ENCODE results near the gene TMEM59L. TPM values are rescaled to one million over a fixed set of nuclear protein-coding genes. Genes with fewer than 3 reads are reported as not detected.

Gene TMEM59L
- polyA plus RNA-seq, 1 of the 3 experiments (the other 2 are of a cell fraction): 9.6 TPM

DNA sequence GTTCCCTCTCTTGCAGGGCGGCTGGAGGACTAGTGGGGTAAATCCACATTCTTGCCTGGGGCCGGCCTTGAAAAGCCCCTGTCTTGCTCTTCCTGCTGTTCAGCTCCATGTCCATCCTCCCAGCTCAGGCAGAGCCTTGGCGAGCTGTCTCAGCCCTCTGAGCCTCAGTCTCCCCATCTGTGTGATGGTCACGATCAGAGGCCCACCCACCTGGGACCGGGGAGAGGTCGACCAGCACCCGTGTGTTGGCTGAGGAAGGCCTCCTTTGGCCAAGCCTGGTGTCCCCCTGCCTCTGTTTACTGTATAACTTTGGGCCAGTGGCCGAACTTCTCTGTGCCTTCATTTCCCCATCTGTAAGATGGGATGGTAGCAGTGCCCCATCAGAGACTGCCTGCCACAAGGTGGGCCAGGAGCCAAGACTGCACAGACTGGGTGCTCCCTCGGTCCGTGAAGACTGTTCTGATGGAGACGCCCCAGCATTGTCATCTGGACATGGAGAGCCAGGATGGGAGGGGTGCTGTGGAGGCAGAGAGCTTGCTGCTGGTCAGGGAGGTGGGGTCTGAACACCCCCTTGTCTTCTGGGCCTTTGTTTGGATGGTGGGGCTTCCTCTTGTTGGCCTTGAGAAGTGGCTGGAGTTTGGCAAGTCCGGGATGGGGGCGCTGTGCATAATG is 42.6 kb downstream of the TMEM59L start:
- Histone ChIP-seq H3K36me3 (replicated peaks in 1 of 2; ENCODE audit: control insufficient read depth in 1 of 2, insufficient read depth in 2 of 2, low read length in 1 of 2) (no peaks in the 10 kb centered on the region), H3K4me3 (ENCODE audit: low read depth in 2 of 2, low read length in 1 of 2) (no peak overlapping the region), H2AFZ (ENCODE audit: low read depth) (no peak overlapping the region), H4K20me1 (ENCODE audit: insufficient read depth) (no peaks in the 10 kb centered on the region), H3K27me3 (ENCODE audit: insufficient read depth) (no peaks in the 10 kb centered on the region), H3K27ac (ENCODE audit: low read depth in 2 of 2, low read length in 1 of 2) (no peak overlapping the region), H3K9me2 (no peaks in the 10 kb centered on the region), H3K9ac (no peak overlapping the region), H3K79me2 (ENCODE audit: insufficient read depth) (0 out of 2 replicates have a peak, but pooled peaks cover 3% of the 10 kb centered on the region), H3F3A (replicated peaks; ENCODE audit: insufficient read depth) (peaks cover 20% of the 10 kb centered on the region), H3K9me3 (no peaks in the 10 kb centered on the region), H3K4me1 (ENCODE audit: control insufficient read depth in 1 of 2, insufficient read depth in 2 of 2, low read depth in 1 of 2, low read length in 1 of 2) (peaks cover 11 to 15% of the 10 kb centered on the region in 2 experiments; a peak in 3 of 4 replicates), H3K4me2 (no peak overlapping the region)
- ChIA-PET POLR2A (no interaction called here), CTCF (no interaction called here)
- no peak for TF ChIP-seq SMC3 (IDR thresholded peaks at IDR 0.05; ENCODE audit: low read depth, low read length)
- no peak for TF ChIP-seq RCOR1 (IDR thresholded peaks at IDR 0.05; ENCODE audit: low read length)
- WGBS (ENCODE audit: low lambda C conversion rate): 96% methylated on average over 5 of the region's 13 CpGs
- no peak for DNase-seq

DNA sequence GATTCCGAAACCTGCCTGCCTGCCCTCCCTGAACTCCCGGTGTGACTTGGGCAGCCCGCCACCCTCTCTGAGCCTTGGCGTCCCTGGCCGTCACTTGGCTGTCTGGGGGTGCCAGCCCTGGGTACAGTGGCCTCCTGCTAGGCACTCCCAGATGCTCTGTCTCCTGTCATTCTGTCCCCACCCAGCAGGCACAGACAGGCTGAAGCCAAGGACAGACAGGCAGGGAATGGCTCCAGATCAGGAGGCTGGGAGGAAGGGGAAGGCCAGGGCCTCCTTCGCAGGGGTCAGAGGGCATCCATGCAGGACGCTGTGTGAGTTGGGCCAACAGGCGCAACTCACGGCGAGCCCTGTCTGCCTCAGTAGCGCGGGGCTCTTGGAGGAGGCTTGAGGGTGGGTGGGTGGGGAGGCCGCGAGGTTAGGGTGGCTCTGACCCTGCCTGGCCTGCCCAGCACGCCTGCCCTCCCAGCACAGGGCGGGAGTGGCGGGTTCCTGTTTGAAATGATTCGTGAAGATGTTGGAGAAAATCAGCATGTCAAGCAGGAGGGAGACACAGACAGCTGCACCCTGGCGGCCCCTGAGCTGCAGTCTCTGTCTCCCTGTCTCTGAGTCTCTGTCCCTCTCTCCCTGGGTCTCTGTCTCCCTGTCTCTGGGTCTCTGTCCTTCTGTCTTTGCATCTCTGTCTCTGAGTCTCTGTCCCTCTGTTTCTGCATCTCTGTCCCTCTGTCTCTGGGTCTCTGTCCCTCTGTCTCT is 43.8 kb downstream of the TMEM59L start:
- no peak overlapping the region for H2AFZ ChIP-seq (ENCODE audit: low read depth)
- H3K36me3 ChIP-seq (replicated peaks in 1 of 2; ENCODE audit: control insufficient read depth in 1 of 2, insufficient read depth in 2 of 2, low read length in 1 of 2): no peaks in the 10 kb centered on the region
- H3K9me3 ChIP-seq: no peaks in the 10 kb centered on the region
- 91% methylated on average over 10 of the region's 19 CpGs for WGBS (ENCODE audit: low lambda C conversion rate)
- no peaks in the 10 kb centered on the region for H3K27me3 ChIP-seq (ENCODE audit: insufficient read depth)
- H3K4me3 ChIP-seq (ENCODE audit: low read depth in 2 of 2, low read length in 1 of 2): no peak overlapping the region
- CTCF ChIA-PET: no interaction called here
- H3K79me2 ChIP-seq (ENCODE audit: insufficient read depth): 0 out of 2 replicates have a peak, but pooled peaks cover 3% of the 10 kb centered on the region
- no peak for DNase-seq
- TF ChIP-seq TCF12 (IDR thresholded peaks at IDR 0.05): no peak
- no peak for TF ChIP-seq JUND (IDR thresholded peaks at IDR 0.05)
- TF ChIP-seq RFX5 (IDR thresholded peaks at IDR 0.05; ENCODE audit: low read length): no peak
- TF ChIP-seq SMC3 (IDR thresholded peaks at IDR 0.05; ENCODE audit: low read depth, low read length): no peak
- TF ChIP-seq, protein P1, sequence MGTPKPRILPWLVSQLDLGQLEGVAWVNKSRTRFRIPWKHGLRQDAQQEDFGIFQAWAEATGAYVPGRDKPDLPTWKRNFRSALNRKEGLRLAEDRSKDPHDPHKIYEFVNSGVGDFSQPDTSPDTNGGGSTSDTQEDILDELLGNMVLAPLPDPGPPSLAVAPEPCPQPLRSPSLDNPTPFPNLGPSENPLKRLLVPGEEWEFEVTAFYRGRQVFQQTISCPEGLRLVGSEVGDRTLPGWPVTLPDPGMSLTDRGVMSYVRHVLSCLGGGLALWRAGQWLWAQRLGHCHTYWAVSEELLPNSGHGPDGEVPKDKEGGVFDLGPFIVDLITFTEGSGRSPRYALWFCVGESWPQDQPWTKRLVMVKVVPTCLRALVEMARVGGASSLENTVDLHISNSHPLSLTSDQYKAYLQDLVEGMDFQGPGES (IDR thresholded peaks at IDR 0.05; ENCODE audit: low read depth, low read length): no peak
- no peak for TF ChIP-seq FOSL2 (IDR thresholded peaks at IDR 0.05; ENCODE audit: borderline replicate concordance, low read depth)
- no peak for TF ChIP-seq NRF1 (IDR thresholded peaks at IDR 0.05; ENCODE audit: low read depth, low read length)
- TF ChIP-seq SIN3A (IDR thresholded peaks at IDR 0.05; ENCODE audit: borderline replicate concordance, low read depth, low read length): no peak
- no peak for TF ChIP-seq EZH2phosphoT487 (IDR thresholded peaks at IDR 0.05; ENCODE audit: borderline replicate concordance, low read depth)
- no peak for TF ChIP-seq ELF1 (IDR thresholded peaks at IDR 0.05)
- no peak for TF ChIP-seq RXRA (IDR thresholded peaks at IDR 0.05; ENCODE audit: borderline replicate concordance, low read depth)
- TF ChIP-seq TEAD4 (IDR thresholded peaks at IDR 0.05; ENCODE audit: borderline replicate concordance, insufficient read depth): no peak
- TF ChIP-seq, protein P2, sequence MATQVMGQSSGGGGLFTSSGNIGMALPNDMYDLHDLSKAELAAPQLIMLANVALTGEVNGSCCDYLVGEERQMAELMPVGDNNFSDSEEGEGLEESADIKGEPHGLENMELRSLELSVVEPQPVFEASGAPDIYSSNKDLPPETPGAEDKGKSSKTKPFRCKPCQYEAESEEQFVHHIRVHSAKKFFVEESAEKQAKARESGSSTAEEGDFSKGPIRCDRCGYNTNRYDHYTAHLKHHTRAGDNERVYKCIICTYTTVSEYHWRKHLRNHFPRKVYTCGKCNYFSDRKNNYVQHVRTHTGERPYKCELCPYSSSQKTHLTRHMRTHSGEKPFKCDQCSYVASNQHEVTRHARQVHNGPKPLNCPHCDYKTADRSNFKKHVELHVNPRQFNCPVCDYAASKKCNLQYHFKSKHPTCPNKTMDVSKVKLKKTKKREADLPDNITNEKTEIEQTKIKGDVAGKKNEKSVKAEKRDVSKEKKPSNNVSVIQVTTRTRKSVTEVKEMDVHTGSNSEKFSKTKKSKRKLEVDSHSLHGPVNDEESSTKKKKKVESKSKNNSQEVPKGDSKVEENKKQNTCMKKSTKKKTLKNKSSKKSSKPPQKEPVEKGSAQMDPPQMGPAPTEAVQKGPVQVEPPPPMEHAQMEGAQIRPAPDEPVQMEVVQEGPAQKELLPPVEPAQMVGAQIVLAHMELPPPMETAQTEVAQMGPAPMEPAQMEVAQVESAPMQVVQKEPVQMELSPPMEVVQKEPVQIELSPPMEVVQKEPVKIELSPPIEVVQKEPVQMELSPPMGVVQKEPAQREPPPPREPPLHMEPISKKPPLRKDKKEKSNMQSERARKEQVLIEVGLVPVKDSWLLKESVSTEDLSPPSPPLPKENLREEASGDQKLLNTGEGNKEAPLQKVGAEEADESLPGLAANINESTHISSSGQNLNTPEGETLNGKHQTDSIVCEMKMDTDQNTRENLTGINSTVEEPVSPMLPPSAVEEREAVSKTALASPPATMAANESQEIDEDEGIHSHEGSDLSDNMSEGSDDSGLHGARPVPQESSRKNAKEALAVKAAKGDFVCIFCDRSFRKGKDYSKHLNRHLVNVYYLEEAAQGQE (IDR thresholded peaks at IDR 0.05; ENCODE audit: low read depth, low read length): no peak
- TF ChIP-seq RAD21 (IDR thresholded peaks at IDR 0.05; ENCODE audit: low read length): no peak
- no peak for TF ChIP-seq GATA2 (CRISPR knock-in tag; IDR thresholded peaks at IDR 0.05)
- POLR2A ChIA-PET: no interaction called here
- H3K9ac ChIP-seq: no peak overlapping the region
- no peak overlapping the region for H3K4me2 ChIP-seq
- no peaks in the 10 kb centered on the region for H4K20me1 ChIP-seq (ENCODE audit: insufficient read depth)
- H3F3A ChIP-seq (replicated peaks; ENCODE audit: insufficient read depth): peaks cover 30% of the 10 kb centered on the region
- no peaks in the 10 kb centered on the region for H3K9me2 ChIP-seq
- H3K4me1 ChIP-seq (ENCODE audit: control insufficient read depth in 1 of 2, insufficient read depth in 2 of 2, low read depth in 1 of 2, low read length in 1 of 2): peaks cover 13 to 27% of the 10 kb centered on the region in 2 experiments; a peak in 3 of 4 replicates
- H3K27ac ChIP-seq (ENCODE audit: low read depth in 2 of 2, low read length in 1 of 2): no peak overlapping the region

All from SK-N-SH (cell line).